Activated CD4-positive, alpha-beta T cell treated with anti-CD3 and anti-CD28 coated beads for 24 hours (primary cell): Measurements from ENCODE around the gene RABGAP1.

Experiments used
- DNase-seq, 2 donors: peaks; one replicate each; pipeline ENCODE4 v3.0.0-alpha.2; 2020; ENCODE audit warnings: low read depth in 2 of 2

The RABGAP1 gene

DNA sequence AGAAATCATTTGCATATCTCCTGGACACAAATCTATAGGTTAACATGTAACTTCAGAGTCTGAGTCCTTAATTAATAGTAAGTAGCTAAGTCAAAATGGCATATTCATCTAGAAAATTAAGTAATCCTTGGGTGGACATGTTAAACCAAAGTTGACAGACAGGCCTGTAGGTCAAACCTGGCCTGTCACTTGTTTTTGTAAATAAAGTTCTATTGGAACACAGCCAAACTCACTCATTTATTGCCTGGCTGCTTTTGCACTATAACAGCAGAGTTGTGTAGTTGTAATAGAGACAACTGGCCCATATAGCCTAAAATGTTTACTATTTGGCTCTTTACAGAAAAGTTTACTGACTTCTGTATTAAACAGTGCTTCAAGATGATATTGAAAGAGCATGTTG lies 68.1 kb downstream of the RABGAP1 start:
- DNase-seq: no peak

DNA sequence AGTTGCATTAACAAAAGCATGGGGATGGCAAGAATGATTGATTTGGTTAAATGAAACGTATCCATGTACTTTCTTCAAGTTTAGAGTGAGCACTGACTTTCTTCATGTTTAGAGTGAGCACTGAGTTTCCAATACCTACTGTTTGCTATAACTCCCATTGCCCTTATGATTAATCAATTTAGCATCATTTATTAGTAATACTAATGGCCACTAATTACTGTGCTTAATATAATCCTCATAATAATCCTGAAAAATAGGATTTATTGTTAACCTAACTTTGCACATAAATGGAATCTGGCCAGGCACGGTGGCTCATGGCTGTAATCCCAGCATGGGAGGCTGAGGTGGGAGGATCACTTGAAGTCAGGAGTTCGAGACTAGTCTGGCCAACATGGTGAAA lies 70.6 kb downstream of the RABGAP1 start:
- DNase-seq: no peak

DNA sequence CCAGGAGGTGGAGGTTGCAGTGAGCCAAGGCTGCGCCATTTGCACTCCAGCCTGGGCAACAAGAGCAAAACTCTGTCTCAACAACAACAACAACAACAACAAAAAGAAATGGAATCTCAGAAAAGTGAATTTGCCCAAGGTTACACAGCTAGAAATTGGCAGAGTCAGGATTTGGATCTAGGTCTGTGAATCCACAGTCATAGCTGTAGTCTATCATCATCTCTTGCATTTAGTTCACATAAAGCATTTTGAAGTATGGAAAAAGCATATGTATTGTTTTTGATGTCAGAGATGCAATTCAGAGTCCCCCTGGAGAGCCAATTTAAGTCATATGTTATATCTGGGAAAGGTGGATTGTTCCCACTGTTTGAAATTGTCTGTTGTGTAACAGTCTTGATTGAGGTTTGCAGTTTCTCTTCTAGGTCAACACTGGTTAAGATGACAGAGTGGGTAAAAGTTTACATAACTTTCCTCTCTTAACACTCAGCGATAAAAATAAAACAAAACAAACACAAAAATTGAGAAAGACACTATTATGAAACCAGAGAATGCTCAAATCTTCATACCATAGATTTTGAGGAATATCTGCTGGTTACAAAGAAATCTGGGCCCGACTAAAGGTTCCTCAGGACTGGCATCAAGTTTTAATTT lies 71.2 kb downstream of the RABGAP1 start:
- DNase-seq: no peak

DNA sequence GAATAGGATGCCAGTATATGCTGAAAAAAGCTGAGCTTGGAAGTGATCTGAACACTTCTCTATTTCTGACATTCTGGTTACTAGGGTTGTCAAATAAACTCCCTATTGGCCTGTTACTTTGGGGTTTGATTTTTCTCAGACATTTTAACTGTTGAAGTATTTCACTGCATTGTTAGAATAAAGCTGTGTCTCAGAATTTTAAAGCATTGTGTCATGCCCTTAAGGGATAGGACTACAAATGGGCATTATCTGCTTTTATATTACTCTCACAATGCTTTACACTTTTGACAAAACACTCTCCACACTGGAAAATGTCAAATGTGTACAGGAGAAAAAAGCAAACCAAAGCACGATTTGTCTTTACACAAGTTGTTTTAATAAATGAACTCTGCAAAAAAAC lies 75.8 kb downstream of the RABGAP1 start:
- DNase-seq: no peak

DNA sequence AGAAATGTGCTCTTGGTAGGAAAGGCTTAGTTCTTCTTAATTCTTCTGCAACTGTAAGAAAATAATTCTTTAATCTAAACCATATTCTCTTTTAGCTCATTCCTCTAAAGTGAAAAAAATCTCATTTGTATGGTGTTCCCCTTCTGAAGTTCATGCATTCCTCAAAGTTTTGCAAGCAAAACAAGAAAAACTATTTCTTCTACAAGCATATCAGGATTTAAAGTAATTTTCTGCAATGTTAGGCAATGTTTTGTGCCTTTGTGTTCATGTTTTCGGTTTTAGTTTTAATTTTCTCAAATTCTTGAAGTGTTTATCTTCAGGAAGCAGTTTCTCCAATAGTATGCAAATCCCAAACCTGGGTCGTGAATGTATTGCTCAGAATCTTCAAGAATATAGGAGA lies 80.0 kb downstream of the RABGAP1 start:
- DNase-seq: no peak

DNA sequence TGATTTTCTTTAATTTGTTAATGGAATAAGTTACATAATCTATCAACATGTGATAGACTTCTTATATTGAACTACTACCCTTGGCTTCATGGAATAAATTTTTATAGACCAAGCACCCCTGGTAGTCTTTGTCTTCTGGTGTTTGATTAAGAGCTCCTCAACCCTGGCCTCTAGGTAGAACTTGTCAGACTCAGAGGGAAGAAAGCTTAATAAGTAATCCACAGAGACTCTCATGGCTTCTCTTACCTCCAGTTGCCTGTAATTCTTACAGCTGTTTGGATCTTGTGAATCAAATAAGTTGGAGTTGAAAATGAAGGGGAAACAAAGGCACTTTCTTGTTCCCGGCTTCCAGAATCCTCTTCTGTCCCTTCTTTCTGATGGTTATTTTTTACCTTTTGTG lies 85.6 kb downstream of the RABGAP1 start:
- DNase-seq: no peak

DNA sequence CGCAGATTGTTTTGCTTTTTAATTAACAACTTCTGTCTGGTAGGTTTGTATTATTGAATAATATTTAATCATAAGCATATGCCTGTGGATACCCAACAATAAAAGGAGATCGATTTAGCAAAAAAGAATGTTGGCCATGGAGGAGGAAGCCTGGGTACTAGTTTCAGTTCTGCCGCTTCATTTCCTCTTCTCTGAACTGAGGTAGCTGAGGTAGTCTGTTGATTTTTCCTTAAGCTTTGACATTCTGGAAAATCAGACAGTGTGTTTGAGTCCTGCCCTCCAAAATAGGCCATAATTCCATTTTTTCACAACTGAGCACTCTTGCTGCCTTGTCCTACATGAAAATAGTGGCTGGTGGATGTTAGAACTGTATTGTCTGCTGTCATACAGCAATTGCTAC lies 86.7 kb downstream of the RABGAP1 start:
- DNase-seq: no peak

DNA sequence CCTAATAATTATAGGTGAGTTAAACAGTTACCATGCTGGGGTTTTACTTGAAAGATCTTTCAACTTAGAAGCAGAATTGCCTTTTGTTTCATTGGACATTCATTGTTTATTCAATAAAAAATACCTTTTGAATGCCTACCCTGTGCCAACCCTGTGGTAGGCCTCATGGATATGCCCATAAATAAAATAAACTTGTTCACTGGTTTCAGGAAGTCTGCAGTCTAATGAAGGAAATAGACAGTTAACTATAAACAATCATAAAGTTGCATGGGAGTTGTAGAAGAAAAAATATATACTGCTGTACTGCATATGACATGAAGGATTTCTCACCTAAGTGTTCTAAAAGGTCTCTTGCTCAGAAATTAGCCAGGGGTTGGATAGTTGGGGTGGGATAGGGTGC lies 87.3 kb downstream of the RABGAP1 start:
- no peak for DNase-seq

DNA sequence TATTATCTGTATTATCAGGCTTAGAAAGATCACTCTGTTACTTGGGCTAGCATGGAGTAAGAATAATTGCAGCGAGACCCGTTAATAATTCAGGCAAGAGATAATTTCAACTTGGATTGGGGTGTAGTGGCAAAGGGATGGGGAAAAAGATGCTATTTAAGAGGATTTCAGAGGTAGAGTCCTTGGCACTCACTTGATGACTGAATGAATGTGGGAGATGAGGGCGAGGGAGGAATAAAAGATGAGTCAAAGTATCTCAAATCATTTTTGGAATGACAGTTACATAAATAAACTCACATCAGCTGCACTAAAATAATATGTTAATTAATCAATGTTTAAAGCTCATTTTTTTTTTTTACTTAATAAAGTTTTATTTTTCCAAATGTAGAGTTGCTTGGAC lies 88.2 kb downstream of the RABGAP1 start:
- no peak for DNase-seq

DNA sequence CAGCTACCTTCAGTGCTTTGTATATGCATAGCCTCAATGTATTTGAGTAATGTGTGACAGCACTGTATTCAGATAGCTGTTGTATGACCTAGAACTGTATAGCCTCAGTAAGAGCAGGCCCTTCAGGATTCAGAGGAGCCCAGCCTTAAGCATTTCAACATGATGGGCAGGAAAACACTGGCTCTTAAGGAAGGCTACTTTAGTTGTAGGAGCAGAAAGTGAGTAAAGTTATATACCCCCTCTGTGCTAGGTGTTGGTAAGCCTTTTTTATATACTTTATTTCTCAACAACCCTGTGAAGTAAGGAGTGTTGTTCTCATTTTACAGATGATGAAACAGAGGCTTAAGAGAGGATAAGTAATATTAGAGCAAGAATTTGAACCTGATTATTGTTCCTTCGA lies 91.1 kb downstream of the RABGAP1 start:
- no peak for DNase-seq

DNA sequence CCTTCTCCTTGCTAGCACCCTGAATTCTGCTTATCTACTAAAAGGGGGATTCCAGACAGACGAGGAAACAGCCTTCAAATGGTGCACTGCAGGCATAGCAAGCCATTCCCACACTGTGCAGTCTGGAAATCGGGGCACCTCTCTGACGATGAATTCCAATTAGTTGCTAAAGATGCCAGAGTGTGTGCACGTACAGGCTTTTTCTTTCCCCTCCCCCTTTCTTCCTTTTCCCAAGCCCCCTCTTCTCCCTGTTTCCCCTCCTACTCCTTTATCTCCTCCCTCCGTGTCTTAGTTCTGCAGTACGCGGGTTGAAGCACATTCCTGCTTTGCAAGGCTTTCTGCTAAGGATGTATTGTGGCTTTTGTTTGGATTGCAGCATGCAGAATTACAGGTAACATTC lies 92.5 kb downstream of the RABGAP1 start, which contains the start of gene GPR21:
Gene GPR21 (plus strand): TSS at position 316 of the 400 bp plus-strand sequence. CDS start 900 bp downstream, outside the sequence.
- DNase-seq: no peak

DNA sequence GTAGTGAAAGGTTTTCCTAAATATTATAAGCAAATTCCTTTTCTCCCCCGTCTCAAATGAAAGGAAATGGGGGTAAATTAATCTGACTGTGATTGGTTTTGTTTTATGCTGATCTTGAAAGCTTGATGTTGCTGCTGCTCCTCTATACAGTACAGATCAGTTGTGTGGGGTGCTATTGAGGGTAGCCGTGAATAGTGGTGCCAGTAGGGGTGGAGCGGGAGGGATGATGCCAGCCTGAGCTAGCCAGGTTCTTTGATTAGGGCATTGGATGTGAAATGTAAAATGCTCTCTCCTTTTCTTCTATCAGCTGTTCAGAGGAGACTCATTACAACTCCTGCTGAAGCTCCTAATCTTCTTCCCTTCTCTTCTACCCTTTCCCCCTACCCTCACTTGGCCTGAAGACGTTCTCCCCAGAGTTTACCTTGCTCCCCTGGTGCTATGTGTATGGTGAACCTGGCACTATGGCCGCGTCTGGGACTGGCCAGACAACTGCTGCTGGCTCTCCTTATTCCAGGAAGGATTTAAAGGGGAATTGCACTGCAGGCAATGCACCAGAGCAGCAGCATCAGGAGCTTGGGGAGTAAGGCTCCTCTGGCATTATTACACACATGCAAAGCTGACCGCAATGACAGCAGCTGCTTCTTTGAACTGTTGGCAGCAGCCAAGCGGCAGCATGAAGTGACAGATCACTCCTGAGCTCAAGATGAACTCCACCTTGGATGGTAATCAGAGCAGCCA lies 93.2 kb downstream of the RABGAP1 start:
- DNase-seq: no peak

DNA sequence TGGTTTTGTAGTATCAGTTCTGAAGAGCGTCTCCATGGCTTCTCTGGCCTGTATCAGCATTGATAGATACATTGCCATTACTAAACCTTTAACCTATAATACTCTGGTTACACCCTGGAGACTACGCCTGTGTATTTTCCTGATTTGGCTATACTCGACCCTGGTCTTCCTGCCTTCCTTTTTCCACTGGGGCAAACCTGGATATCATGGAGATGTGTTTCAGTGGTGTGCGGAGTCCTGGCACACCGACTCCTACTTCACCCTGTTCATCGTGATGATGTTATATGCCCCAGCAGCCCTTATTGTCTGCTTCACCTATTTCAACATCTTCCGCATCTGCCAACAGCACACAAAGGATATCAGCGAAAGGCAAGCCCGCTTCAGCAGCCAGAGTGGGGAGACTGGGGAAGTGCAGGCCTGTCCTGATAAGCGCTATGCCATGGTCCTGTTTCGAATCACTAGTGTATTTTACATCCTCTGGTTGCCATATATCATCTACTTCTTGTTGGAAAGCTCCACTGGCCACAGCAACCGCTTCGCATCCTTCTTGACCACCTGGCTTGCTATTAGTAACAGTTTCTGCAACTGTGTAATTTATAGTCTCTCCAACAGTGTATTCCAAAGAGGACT lies 94.2 kb downstream of the RABGAP1 start:
- no peak for DNase-seq

DNA sequence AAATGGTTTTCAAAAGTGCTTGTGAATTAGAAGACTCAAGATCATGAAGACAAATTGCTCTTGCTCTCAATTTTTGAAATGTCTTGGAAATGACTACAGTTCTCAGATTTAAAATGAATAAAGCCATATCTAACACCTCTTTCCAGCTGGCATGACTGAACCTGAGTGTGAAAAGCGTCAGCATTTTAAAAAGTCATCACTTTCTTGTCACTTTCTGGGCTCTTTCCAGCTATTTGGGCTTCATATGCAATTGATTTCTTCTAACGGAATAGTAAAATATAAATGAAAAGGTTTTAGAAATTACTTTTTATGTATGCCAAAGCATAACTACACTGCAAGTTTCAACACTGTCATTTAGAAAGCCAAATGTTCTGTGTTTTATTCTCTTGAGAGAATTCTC lies 95.0 kb downstream of the RABGAP1 start:
- DNase-seq: no peak

DNA sequence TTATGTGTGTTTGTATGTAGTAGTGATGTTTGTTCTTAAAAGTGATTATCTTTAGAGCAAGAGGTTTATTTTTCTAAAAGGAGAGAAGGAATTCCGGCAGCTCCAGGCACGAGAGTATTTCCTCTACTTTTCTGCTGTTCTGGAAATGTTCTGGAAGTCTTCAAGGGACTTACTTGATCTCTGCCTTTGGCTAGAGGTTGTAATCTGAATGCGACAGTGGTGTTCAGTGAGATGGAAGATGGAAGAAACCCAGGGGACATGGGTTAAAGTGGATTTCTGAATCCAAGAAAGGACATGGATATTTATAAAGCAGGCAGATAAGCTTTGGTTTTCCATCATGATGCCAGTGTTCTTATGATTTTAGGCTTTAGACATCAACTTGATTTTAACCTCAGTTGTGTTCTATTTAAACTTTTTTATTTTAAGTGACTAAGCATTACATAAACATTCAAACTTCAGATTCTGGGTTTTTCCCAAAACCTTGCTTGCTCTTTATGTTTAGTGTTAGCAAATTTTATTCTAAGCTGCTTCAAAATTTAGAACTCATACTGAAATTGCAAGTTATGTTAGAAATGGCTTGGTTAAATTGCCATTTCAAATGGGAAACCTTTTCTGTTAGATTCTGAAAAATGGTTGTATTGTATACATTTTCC lies 96.2 kb downstream of the RABGAP1 start:
- DNase-seq: no peak

DNA sequence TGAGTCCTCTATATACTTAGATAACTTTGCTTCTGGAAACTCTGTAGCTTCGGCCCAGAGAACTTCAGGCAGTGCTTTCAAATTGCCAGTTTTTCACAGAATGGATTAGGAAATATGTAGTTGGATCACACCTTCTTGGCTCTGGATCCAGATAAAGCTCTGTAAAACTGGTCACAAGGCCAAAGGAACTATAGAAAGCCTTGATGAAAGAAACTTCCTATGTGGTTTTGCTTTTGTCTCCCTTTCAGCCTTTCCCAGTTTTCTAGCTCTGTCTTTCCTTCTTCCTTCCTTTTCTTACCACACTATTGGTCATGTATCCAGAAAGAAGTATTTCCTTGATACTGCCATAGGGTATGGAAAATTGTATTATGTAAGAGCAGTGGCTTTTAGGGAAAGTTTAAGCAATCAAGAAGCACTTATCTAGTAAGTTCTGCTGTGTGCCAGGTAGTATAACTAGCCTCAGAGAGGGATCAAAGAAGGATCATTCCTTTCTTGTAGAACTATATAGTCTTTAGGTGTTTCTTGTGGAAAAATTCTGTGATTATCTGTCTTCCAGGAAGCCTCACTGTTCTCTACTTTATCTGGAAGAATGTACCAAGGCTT lies 98.9 kb downstream of the RABGAP1 start:
- DNase-seq: no peak

DNA sequence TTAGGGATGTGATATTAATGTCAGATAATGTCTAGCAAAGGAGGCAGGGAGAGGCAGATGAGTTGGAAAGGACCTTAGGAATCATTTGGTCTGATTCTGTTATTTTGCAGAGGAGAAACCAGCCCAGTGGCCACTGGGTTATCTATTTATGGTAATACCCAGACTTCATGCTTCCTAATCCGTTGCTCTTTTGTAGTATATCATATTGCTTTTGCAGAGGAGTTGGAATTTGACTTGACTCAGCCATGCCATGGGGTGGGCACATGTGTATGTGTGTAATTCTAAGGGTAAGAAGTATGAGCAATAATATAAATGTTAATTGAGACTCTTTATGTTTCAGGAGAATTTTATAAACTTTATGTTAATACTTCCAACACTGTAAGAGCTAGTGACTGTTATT lies 100.0 kb downstream of the RABGAP1 start:
- DNase-seq: no peak

DNA sequence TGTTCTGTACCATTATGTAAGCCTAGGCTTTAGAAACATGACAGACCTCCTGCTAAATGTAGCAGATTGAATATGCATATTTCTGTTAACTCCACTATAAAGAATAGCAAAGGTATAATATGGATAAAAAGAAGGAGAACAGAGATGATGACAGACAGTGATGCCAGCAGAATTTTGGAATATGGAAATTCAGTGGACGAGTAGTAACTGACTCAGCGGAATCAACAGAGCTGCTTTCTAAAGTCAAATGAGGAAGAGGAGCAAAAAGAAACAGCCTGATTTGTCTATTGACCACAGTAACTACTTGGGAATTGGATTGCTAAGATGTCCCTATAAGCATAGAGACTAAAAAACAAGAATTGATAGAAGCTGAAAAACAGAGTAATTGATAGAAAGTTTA lies 100.7 kb downstream of the RABGAP1 start:
- no peak for DNase-seq

DNA sequence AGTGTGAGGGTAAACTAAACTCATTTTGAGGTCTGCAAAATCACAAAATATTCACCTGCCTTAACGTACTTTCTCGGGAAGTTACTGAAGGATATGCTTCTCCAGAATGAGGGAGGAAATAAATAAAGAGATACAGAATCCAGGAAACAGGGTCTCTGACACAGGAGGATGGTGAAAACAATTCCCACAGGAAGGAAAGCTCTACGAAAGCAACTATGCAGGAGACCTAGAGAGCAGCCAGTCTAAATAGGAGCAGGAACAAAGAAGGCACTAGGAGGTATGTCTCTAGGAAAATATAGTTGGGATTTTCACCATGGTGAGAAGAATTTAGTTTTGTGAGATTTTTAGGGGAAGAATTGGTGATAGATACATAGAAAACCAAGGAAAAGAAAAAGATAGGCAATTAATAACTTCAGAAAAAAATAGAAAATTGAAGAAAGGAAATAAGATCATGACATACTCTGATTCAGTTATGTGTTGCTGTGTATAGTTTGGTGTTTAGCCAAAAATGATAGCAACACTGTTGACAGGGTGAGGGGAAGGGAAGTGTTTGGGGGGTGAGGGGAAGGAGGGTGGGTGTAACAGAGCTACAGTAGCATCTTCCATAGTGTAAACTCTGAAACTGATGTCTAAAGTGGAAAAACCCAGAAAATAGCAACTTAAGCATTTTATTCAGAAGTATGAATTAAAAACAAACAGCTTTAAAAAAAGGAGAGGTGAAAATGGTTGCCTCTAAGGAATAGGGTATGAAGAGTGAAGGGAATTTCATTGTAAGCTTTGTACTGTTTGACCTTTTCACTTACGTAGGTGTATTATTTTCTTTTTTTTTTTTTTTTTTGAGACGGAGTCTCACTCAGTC lies 102.5 kb downstream of the RABGAP1 start:
- no peak for DNase-seq

DNA sequence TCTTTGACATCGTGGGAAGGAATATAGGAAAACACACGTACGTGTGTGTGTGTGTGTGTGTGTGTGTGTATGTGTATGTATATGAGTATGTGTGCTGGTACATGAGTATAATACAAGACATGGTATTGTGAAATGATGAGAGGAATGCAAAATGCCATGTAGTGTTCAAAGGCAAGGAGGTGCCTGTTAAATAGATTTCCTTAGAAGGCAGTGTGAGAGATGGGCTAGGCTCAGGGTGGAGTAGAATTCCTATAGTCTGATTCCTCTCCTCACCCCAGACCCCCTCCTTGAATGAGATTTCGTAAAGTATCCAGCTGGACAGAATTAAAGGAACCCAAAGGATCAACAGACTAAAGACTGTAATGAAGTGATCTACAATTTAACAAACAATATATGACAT lies 103.8 kb downstream of the RABGAP1 start:
- DNase-seq: no peak
